IPS-18a (cell line): ENCODE results near the gene FHIT.

Experiments
- H3K27ac ChIP-seq: one replicate; pipeline ENCODE4 v1.5.1; 2013; ENCODE audit warnings: low read length
- H3K27me3 ChIP-seq: one replicate; pipeline ENCODE4 v1.6.1; 2013; ENCODE audit warnings: mild to moderate bottlenecking, low read length; ENCODE audit not compliant: control insufficient read depth, insufficient read depth
- H3K36me3 ChIP-seq: one replicate; pipeline ENCODE4 v1.6.1; 2013; ENCODE audit warnings: low read depth, low read length; ENCODE audit not compliant: control insufficient read depth
- H3K4me1 ChIP-seq: one replicate; pipeline ENCODE4 v1.6.1; 2013; ENCODE audit warnings: low read depth, low read length; ENCODE audit not compliant: control insufficient read depth
- H3K4me3 ChIP-seq: one replicate; pipeline ENCODE4 v1.5.1; 2013; ENCODE audit warnings: low read length
- H3K9ac ChIP-seq: one replicate; pipeline ENCODE4 v1.6.1; 2013; ENCODE audit warnings: mild to moderate bottlenecking, low read length, moderate library complexity
- H3K9me3 ChIP-seq: one replicate; pipeline ENCODE4 v1.6.1; 2013; ENCODE audit warnings: low read depth, low read length; ENCODE audit not compliant: control insufficient read depth

The FHIT gene

GRCh38 chr3:59925946-59926345 lies 1325.3 kb downstream of the FHIT start:
- H3K36me3 ChIP-seq: no peaks in the 10 kb centered on the region

GRCh38 chr3:59922192-59922591 lies 1329.1 kb downstream of the FHIT start:
- no peaks in the 10 kb centered on the region for H3K36me3 ChIP-seq
- H3K9me3 ChIP-seq: no peaks in the 10 kb centered on the region
- H3K27me3 ChIP-seq: no peaks in the 10 kb centered on the region
- H3K4me1 ChIP-seq: no peaks in the 10 kb centered on the region
- no peak overlapping the region for H3K9ac ChIP-seq
- no peak overlapping the region for H3K27ac ChIP-seq
- no peak overlapping the region for H3K4me3 ChIP-seq

More at GRCh38 chr3:59925946-59926345, 1325.3 kb downstream of the FHIT start:
- Histone ChIP-seq H3K4me1 (no peaks in the 10 kb centered on the region), H3K9ac (no peak overlapping the region), H3K4me3 (no peak overlapping the region), H3K27me3 (no peaks in the 10 kb centered on the region), H3K9me3 (no peaks in the 10 kb centered on the region), H3K27ac (no peak overlapping the region)

- Histone ChIP-seq H3K27ac (no peak overlapping the region), H3K9me3 (no peaks in the 10 kb centered on the region), H3K27me3 (no peaks in the 10 kb centered on the region), H3K4me3 (no peak overlapping the region), H3K4me1 (no peaks in the 10 kb centered on the region), H3K9ac (no peak overlapping the region), H3K36me3 (no peaks in the 10 kb centered on the region)
Observed at GRCh38 chr3:59920822-59921221, 1330.4 kb downstream of the FHIT start.

GRCh38 chr3:59919586-59919985 lies 1331.7 kb downstream of the FHIT start:
- H3K4me3 ChIP-seq: no peak overlapping the region
- no peaks in the 10 kb centered on the region for H3K27me3 ChIP-seq
- no peaks in the 10 kb centered on the region for H3K9me3 ChIP-seq
- H3K4me1 ChIP-seq: no peaks in the 10 kb centered on the region
- no peaks in the 10 kb centered on the region for H3K36me3 ChIP-seq
- no peak overlapping the region for H3K27ac ChIP-seq
- H3K9ac ChIP-seq: no peak overlapping the region

- Histone ChIP-seq H3K4me1 (no peaks in the 10 kb centered on the region), H3K36me3 (no peaks in the 10 kb centered on the region), H3K4me3 (no peak overlapping the region), H3K27ac (no peak overlapping the region), H3K27me3 (no peaks in the 10 kb centered on the region), H3K9ac (no peak overlapping the region), H3K9me3 (no peaks in the 10 kb centered on the region)
Observed at GRCh38 chr3:59914251-59914650, 1337.0 kb downstream of the FHIT start.

- Histone ChIP-seq H3K9me3 (no peaks in the 10 kb centered on the region), H3K36me3 (no peaks in the 10 kb centered on the region), H3K9ac (no peak overlapping the region), H3K27ac (no peak overlapping the region), H3K4me1 (no peaks in the 10 kb centered on the region), H3K4me3 (no peak overlapping the region), H3K27me3 (no peaks in the 10 kb centered on the region)
Observed at GRCh38 chr3:59913645-59914044, 1337.6 kb downstream of the FHIT start.

- Histone ChIP-seq H3K36me3 (no peaks in the 10 kb centered on the region), H3K4me3 (no peak overlapping the region), H3K4me1 (no peaks in the 10 kb centered on the region), H3K27ac (no peak overlapping the region), H3K9me3 (no peaks in the 10 kb centered on the region), H3K27me3 (no peaks in the 10 kb centered on the region), H3K9ac (no peak overlapping the region)
Observed at GRCh38 chr3:59908701-59909100, 1342.6 kb downstream of the FHIT start.

- no peaks in the 10 kb centered on the region for H3K27me3 ChIP-seq
- no peak overlapping the region for H3K9ac ChIP-seq
- H3K9me3 ChIP-seq: no peaks in the 10 kb centered on the region
- no peaks in the 10 kb centered on the region for H3K4me1 ChIP-seq
- H3K36me3 ChIP-seq: no peaks in the 10 kb centered on the region
- no peak overlapping the region for H3K27ac ChIP-seq
- H3K4me3 ChIP-seq: no peak overlapping the region
Observed at GRCh38 chr3:59908280-59908679, 1343.0 kb downstream of the FHIT start.

GRCh38 chr3:59904296-59904695 lies 1347.0 kb downstream of the FHIT start:
- Histone ChIP-seq H3K36me3 (no peaks in the 10 kb centered on the region), H3K4me1 (no peaks in the 10 kb centered on the region), H3K4me3 (no peak overlapping the region), H3K9ac (no peak overlapping the region), H3K27ac (no peak overlapping the region), H3K9me3 (no peaks in the 10 kb centered on the region), H3K27me3 (no peaks in the 10 kb centered on the region)

GRCh38 chr3:59899061-59899460 lies 1352.2 kb downstream of the FHIT start:
- no peak overlapping the region for H3K27ac ChIP-seq
- no peaks in the 10 kb centered on the region for H3K36me3 ChIP-seq
- no peak overlapping the region for H3K9ac ChIP-seq
- H3K4me3 ChIP-seq: no peak overlapping the region
- H3K4me1 ChIP-seq: no peaks in the 10 kb centered on the region
- H3K9me3 ChIP-seq: no peaks in the 10 kb centered on the region
- no peaks in the 10 kb centered on the region for H3K27me3 ChIP-seq

- no peaks in the 10 kb centered on the region for H3K9me3 ChIP-seq
- no peaks in the 10 kb centered on the region for H3K4me1 ChIP-seq
- H3K27ac ChIP-seq: no peak overlapping the region
- H3K27me3 ChIP-seq: no peaks in the 10 kb centered on the region
- H3K36me3 ChIP-seq: no peaks in the 10 kb centered on the region
- H3K4me3 ChIP-seq: no peak overlapping the region
- H3K9ac ChIP-seq: no peak overlapping the region
Observed at GRCh38 chr3:59895972-59896371, 1355.3 kb downstream of the FHIT start.

GRCh38 chr3:59894425-59895121 lies 1356.7 kb downstream of the FHIT start:
- no peaks in the 10 kb centered on the region for H3K27me3 ChIP-seq
- no peaks in the 10 kb centered on the region for H3K4me1 ChIP-seq
- H3K9me3 ChIP-seq: no peaks in the 10 kb centered on the region
- no peaks in the 10 kb centered on the region for H3K36me3 ChIP-seq
- H3K9ac ChIP-seq: no peak overlapping the region
- H3K27ac ChIP-seq: no peak overlapping the region
- no peak overlapping the region for H3K4me3 ChIP-seq
